ENCODE measurements around the gene CFD.
"Not testable (repeated sequence)": the region's sequence is repeated elsewhere in the genome, so short reads cannot be mapped to it uniquely, and the experiment has no call there.

The CFD gene

GRCh38 chr19:852136-853013, 7.1 kb upstream of the CFD start, which contains the start of gene ELANE:
ELANE (plus strand) TSS chr19:852303; CDS start chr19:852329, 26 bp downstream.
- no peak within 1 kb of the TSS for H3K27ac ChIP-seq
- TF ChIP-seq CTCF (conservative IDR thresholded peaks at IDR 0.05), result no peak

GRCh38 chr19:853014-853585, 6.4 kb upstream of the CFD start:
- H3K27ac ChIP-seq, result no peak overlapping the region
- TF ChIP-seq CTCF (conservative IDR thresholded peaks at IDR 0.05), result no peak

- not testable (repeated sequence) for H3K27ac ChIP-seq
These were observed 5.7 kb upstream of the CFD start for GRCh38 chr19:853614-854220.

- no peak overlapping the region for H3K27ac ChIP-seq
- no peak for TF ChIP-seq CTCF (conservative IDR thresholded peaks at IDR 0.05)
These were observed 4.9 kb upstream of the CFD start for GRCh38 chr19:854549-854948.

- H3K27ac ChIP-seq, result no peak overlapping the region
- no peak for TF ChIP-seq CTCF (conservative IDR thresholded peaks at IDR 0.05)
These were observed 4.3 kb upstream of the CFD start for GRCh38 chr19:855142-855541.

- no peak for TF ChIP-seq CTCF (conservative IDR thresholded peaks at IDR 0.05)
- no peak overlapping the region for H3K27ac ChIP-seq
These were observed 3.8 kb upstream of the CFD start for GRCh38 chr19:855566-856120.

GRCh38 chr19:858284-858683, 1.2 kb upstream of the CFD start:
- H3K27ac ChIP-seq, result no peak overlapping the region
- no peak for TF ChIP-seq CTCF (conservative IDR thresholded peaks at IDR 0.05)
